AG04449 (cell line): Measurements from ENCODE around the gene DDX10.

Experiments
- CTCF ChIA-PET: fragments of 350-600 bp; formaldehyde crosslinking; extraction: SDS; loops from one replicate; lab custom pipeline; 2021; ENCODE audit warnings: antibody characterized with exemption; lab: Yijun Ruan, JAX
- POLR2A ChIA-PET: fragments of 400-600, 350-600 bp; formaldehyde crosslinking; extraction: SDS; loops from one replicate; lab custom pipeline; 2020; ENCODE audit warnings: antibody characterized with exemption, inconsistent platforms; lab: Yijun Ruan, JAX
- DNase-seq: peaks from one replicate; pipeline ENCODE4 v3.0.0-alpha.2; 2010; ENCODE audit warnings: low read depth, low spot score
- H3K4me3 ChIP-seq: 2 replicates; pipeline ENCODE4 v1.5.1; 2011; ENCODE audit warnings: low read depth, mild to moderate bottlenecking, control low read depth, low read length
- TF ChIP-seq, protein P1 (sequence below): IDR thresholded peaks from one replicate; pipeline ENCODE4 v1.5.1; 2011; ENCODE audit warnings: mild to moderate bottlenecking, moderate library complexity, low read length, control low read depth, inconsistent platforms; ENCODE audit not compliant: insufficient read depth; ENCODE audit errors: missing control alignments

DDX10 gene

DNA sequence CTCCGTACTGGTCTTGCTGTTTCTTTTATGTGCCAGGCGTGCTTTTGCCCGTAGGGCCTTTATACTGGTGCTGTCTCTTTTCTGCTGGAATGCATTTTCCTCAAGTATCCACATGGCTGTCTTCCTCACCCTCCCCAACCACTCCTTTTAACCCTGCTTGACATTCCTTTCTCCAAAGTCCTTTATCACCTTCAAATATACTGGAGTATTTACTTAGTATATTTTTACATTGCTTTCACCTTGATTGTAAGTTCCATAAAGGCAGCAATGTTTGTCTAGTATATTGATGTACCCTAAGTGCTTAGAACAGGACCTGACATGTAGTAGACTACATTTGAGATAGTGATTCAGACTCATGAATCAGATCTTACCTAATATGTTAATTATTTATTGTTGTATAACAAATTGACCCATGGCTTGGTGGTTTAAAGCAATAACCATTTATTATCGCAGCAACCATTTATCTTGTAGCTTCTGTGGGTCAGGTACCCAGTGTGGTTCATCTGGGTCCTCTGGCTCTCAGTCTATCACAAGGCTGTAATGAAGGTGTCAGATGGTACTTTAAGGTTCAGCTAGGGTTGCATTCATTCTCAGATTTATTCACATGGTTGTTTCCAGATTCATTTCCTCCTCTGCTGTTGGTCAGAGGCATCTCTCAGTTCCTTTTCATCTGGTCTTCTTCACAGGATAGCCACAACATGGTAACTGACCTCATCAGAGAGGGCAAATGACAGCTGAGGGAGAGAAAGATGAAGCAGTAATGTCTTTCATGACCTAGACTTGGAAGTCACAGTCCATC, 34.2 kb downstream of the DDX10 start:
- H3K4me3 ChIP-seq: no peak overlapping the region
- CTCF ChIA-PET: interaction anchor here (0.8 to 3.3 kb wide), 26 partner anchors 7 to 1241 kb away, joined by 3 to 35 read pairs (median 5); no protein-coding TSS in a partner anchor

DNA sequence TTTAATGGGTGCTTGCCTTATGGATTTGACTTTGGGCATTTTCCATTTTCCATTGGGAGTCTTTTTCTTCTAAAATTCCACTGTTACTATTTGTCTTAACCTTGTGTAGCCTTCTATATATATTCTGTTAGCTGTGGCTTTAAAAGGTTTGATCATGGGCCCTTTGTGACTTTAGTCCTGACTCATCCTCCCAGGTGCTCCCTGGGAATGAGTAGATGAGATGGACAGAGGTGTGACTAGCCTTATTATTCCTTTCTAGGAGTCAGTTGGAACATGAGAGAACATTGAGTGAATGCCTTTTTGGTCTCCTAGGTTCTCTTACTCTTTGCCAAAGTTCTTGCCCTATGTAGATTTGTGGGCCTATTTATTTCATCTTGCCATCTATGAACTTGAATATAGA, 39.0 kb downstream of the DDX10 start:
- no peak overlapping the region for H3K4me3 ChIP-seq
- ChIA-PET CTCF (no interaction called here), POLR2A (no interaction called here)
- no peak for DNase-seq
- TF ChIP-seq, protein P1, sequence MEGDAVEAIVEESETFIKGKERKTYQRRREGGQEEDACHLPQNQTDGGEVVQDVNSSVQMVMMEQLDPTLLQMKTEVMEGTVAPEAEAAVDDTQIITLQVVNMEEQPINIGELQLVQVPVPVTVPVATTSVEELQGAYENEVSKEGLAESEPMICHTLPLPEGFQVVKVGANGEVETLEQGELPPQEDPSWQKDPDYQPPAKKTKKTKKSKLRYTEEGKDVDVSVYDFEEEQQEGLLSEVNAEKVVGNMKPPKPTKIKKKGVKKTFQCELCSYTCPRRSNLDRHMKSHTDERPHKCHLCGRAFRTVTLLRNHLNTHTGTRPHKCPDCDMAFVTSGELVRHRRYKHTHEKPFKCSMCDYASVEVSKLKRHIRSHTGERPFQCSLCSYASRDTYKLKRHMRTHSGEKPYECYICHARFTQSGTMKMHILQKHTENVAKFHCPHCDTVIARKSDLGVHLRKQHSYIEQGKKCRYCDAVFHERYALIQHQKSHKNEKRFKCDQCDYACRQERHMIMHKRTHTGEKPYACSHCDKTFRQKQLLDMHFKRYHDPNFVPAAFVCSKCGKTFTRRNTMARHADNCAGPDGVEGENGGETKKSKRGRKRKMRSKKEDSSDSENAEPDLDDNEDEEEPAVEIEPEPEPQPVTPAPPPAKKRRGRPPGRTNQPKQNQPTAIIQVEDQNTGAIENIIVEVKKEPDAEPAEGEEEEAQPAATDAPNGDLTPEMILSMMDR: no peak

More for the DNA sequence above, 34.2 kb downstream of the DDX10 start:
- POLR2A ChIA-PET: no interaction called here
- TF ChIP-seq, protein P1: no peak
- DNase-seq: no peak

DNA sequence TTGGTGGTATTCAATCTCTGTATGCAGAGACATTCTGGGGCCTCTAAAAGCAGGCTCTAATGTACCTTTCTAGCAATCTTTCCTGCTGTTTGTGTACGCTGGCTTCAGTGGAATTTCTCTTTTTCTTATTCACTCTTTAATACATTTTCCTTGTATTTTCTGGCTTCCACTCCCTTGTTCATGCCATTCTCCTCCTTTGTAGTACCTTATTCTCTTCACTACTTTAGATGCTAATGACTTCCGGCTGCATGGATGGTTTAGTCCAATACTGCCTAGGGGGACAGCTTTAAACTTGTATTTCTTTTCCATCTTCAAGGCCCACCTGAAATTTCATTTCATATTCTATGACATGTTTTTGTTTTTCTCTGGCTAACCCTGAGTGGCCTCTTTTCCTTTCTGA, 40.2 kb downstream of the DDX10 start:
- TF ChIP-seq, protein P1: no peak
- no peak overlapping the region for H3K4me3 ChIP-seq
- CTCF ChIA-PET: no interaction called here
- no peak for DNase-seq
- POLR2A ChIA-PET: no interaction called here

DNA sequence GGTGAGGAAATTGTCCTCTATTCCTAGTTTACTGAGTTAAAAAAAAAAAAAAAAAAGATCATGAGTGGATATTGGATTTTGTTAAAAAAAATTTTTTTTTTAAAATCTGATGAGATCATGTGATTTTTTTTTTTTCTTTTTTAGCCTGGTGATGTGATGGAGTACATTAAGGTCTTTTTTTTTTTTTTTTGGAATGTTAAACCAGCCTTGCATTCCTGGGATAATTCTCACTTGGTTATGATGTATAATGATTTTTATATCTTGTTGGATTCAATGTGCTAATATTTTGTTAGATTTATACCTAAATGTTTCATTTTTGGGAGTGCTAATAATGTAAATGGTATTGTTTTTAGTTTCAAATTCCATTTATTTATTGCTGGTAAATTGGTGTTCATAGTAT, 43.3 kb downstream of the DDX10 start:
- DNase-seq: no peak
- TF ChIP-seq, protein P1: no peak
- CTCF ChIA-PET: interaction anchor here (1.1 kb wide), 1 partner anchor 10 kb away, joined by 4 read pairs; no protein-coding TSS in a partner anchor
- H3K4me3 ChIP-seq: no peak overlapping the region
- POLR2A ChIA-PET: no interaction called here

DNA sequence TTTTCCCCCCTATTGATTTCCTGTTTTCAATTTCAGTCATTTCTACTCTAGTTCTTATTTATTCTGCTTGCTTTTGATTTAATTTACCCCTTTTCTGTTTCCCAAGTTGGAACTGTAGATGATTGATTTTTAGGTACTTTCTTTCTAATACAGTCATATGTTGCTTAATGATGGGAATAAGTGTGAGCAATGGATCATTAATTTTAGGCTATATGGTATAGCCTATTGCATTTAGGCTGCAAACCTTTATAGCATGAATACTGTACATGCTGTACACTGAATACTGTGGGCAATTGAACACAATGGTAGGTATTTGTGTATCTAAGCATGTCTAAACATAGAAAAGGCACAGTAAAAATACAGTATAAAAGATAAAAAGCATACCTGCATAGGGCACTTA, 44.9 kb downstream of the DDX10 start:
- no peak for DNase-seq
- CTCF ChIA-PET: interaction anchor here (0.8 to 2.7 kb wide), 3 partner anchors 9 to 162 kb away, joined by 4 to 13 read pairs (median 4); no protein-coding TSS in a partner anchor
- no peak overlapping the region for H3K4me3 ChIP-seq
- POLR2A ChIA-PET: no interaction called here
- TF ChIP-seq, protein P1: no peak

DNA sequence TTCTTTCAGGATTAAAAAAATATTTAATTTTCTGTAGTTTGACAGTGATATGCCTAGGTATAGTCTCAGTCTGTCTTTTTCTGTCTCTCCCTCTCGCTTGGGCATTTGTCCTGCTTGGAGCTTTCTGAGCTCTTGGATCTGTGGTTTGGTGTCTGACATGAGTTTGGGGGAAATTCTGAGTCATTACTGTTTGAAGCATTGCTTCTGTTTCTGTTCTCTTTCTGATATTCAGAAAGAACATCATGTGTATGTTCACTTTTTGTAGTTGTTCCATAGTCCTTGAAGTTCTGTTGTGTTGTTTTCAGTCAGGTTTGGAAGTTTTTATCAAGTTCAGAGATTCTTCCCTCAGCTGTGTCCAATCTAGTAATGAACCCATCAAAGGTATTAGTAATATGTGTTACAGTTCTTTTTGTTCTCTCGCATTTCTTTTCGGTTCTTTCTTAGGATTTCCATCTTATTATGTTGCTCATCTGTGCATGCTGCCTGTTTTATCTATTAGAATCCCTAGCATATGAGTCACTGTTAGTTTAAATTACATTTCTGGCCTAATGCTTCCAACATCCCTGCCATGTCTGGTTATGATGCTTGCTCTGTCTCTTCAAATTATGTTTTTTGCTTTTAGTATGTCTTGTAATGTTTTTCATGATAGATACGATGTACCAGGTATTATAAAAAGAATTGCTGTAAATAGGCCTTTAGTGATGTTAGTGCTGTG, 48.4 kb downstream of the DDX10 start:
- TF ChIP-seq, protein P1: no peak
- DNase-seq: no peak
- ChIA-PET POLR2A (no interaction called here), CTCF (interaction anchor here (1.6 kb wide), 1 partner anchor 15 kb away, joined by 5 read pairs; no protein-coding TSS in a partner anchor)
- no peak overlapping the region for H3K4me3 ChIP-seq
